Dendritic cell treated with granulocyte-macrophage colony-stimulating factor and Interleukin-4, amounts not matched to agents 40 ng/mL and 50 ng/mL, for 4 days (primary cell): ENCODE data around the gene NCOR1.
"Not testable (repeated sequence)": the region's sequence is repeated elsewhere in the genome, so short reads cannot be mapped to it uniquely, and the experiment has no call there.

Source experiments
- H3K27ac Mint-ChIP-seq: one replicate; pipeline ENCODE4 v1.8.0; 2022; ENCODE audit warnings: mild to moderate bottlenecking, mixed read lengths
- H3K27me3 Mint-ChIP-seq: one replicate; pipeline ENCODE4 v1.8.0; 2022; ENCODE audit warnings: mild to moderate bottlenecking, mixed read lengths
- H3K36me3 Mint-ChIP-seq: one replicate; pipeline ENCODE4 v1.8.0; 2022; ENCODE audit warnings: low read depth, mixed read lengths
- H3K4me1 Mint-ChIP-seq: one replicate; pipeline ENCODE4 v1.8.0; 2022; ENCODE audit warnings: low read depth, mixed read lengths
- H3K4me3 Mint-ChIP-seq: one replicate; pipeline ENCODE4 v1.8.0; 2022; ENCODE audit warnings: mild to moderate bottlenecking, moderate library complexity, mixed read lengths
- H3K9me3 Mint-ChIP-seq: one replicate; pipeline ENCODE4 v1.8.0; 2022; ENCODE audit warnings: mixed read lengths
- intact Hi-C: fragments of 100-400 bp; cut with micrococcal nuclease; formaldehyde crosslinking; loops from one replicate; pipeline ENCODE4 v1.15.0; 2022

The NCOR1 gene

GRCh38 chr17:16074423-16074822 is 140.9 kb downstream of the NCOR1 start:
- H3K27ac Mint-ChIP-seq: no peak overlapping the region
- H3K27me3 Mint-ChIP-seq: no peaks in the 10 kb centered on the region
- peaks cover 88% of the 10 kb centered on the region for H3K36me3 Mint-ChIP-seq
- no peaks in the 10 kb centered on the region for H3K9me3 Mint-ChIP-seq
- intact Hi-C loops: no loop called here
- H3K4me1 Mint-ChIP-seq: no peaks in the 10 kb centered on the region
- no peak overlapping the region for H3K4me3 Mint-ChIP-seq

GRCh38 chr17:16073845-16074244 is 141.5 kb downstream of the NCOR1 start:
- intact Hi-C loops: no loop called here
- H3K27ac Mint-ChIP-seq: no peak overlapping the region
- H3K36me3 Mint-ChIP-seq: peaks cover 88% of the 10 kb centered on the region

GRCh38 chr17:16072031-16072430 is 143.3 kb downstream of the NCOR1 start:
- Mint-ChIP-seq H3K4me3 (no peak overlapping the region), H3K36me3 (peaks cover 88% of the 10 kb centered on the region), H3K27ac (no peak overlapping the region), H3K4me1 (no peaks in the 10 kb centered on the region), H3K9me3 (no peaks in the 10 kb centered on the region), H3K27me3 (no peaks in the 10 kb centered on the region)
- intact Hi-C loops: no loop called here

More at GRCh38 chr17:16073845-16074244, 141.5 kb downstream of the NCOR1 start:
- Mint-ChIP-seq H3K4me3 (no peak overlapping the region), H3K9me3 (no peaks in the 10 kb centered on the region), H3K27me3 (no peaks in the 10 kb centered on the region), H3K4me1 (no peaks in the 10 kb centered on the region)

GRCh38 chr17:16068323-16068722 is 147.0 kb downstream of the NCOR1 start:
- no peaks in the 10 kb centered on the region for H3K27me3 Mint-ChIP-seq
- H3K9me3 Mint-ChIP-seq: no peaks in the 10 kb centered on the region
- intact Hi-C loops: no loop called here
- H3K36me3 Mint-ChIP-seq: peaks cover 91% of the 10 kb centered on the region
- no peak overlapping the region for H3K27ac Mint-ChIP-seq
- H3K4me3 Mint-ChIP-seq: no peak overlapping the region
- H3K4me1 Mint-ChIP-seq: no peaks in the 10 kb centered on the region

- Mint-ChIP-seq H3K4me1 (no peaks in the 10 kb centered on the region), H3K4me3 (no peak overlapping the region), H3K36me3 (peaks cover 98% of the 10 kb centered on the region), H3K27ac (no peak overlapping the region), H3K27me3 (no peaks in the 10 kb centered on the region), H3K9me3 (no peaks in the 10 kb centered on the region)
- intact Hi-C loops: no loop called here
These were observed 149.2 kb downstream of the NCOR1 start for GRCh38 chr17:16066125-16066524.

GRCh38 chr17:16061631-16062030 is 153.7 kb downstream of the NCOR1 start:
- no peaks in the 10 kb centered on the region for H3K4me1 Mint-ChIP-seq
- H3K36me3 Mint-ChIP-seq: peaks cover 95% of the 10 kb centered on the region
- no peak overlapping the region for H3K27ac Mint-ChIP-seq

GRCh38 chr17:16055139-16055538 is 160.2 kb downstream of the NCOR1 start:
- H3K27ac Mint-ChIP-seq, H3K9me3 Mint-ChIP-seq, H3K4me3 Mint-ChIP-seq, H3K4me1 Mint-ChIP-seq, intact Hi-C loops, H3K27me3 Mint-ChIP-seq: not testable (repeated sequence)
- H3K36me3 Mint-ChIP-seq: peaks cover 93% of the 10 kb centered on the region

More at GRCh38 chr17:16061631-16062030, 153.7 kb downstream of the NCOR1 start:
- intact Hi-C loops: no loop called here
- H3K27me3 Mint-ChIP-seq: no peaks in the 10 kb centered on the region
- no peaks in the 10 kb centered on the region for H3K9me3 Mint-ChIP-seq
- H3K4me3 Mint-ChIP-seq: no peak overlapping the region

GRCh38 chr17:16052486-16052885 is 162.8 kb downstream of the NCOR1 start:
- Mint-ChIP-seq H3K9me3 (no peaks in the 10 kb centered on the region), H3K4me1 (no peaks in the 10 kb centered on the region), H3K27me3 (no peaks in the 10 kb centered on the region), H3K27ac (no peak overlapping the region), H3K4me3 (no peak overlapping the region), H3K36me3 (peaks cover 92% of the 10 kb centered on the region)
- intact Hi-C loops: no loop called here

GRCh38 chr17:16050844-16051243 is 164.5 kb downstream of the NCOR1 start:
- peaks cover 91% of the 10 kb centered on the region for H3K36me3 Mint-ChIP-seq
- H3K27ac Mint-ChIP-seq: no peak overlapping the region
- intact Hi-C loops: no loop called here
- no peaks in the 10 kb centered on the region for H3K9me3 Mint-ChIP-seq
- H3K27me3 Mint-ChIP-seq: no peaks in the 10 kb centered on the region
- H3K4me3 Mint-ChIP-seq: no peak overlapping the region
- H3K4me1 Mint-ChIP-seq: no peaks in the 10 kb centered on the region

GRCh38 chr17:16048811-16049449 is 166.4 kb downstream of the NCOR1 start:
- intact Hi-C loops: no loop called here
- peaks cover 87% of the 10 kb centered on the region for H3K36me3 Mint-ChIP-seq

GRCh38 chr17:16046966-16047365 is 168.4 kb downstream of the NCOR1 start:
- no peak overlapping the region for H3K4me3 Mint-ChIP-seq
- intact Hi-C loops: no loop called here
- H3K27ac Mint-ChIP-seq: no peak overlapping the region
- H3K36me3 Mint-ChIP-seq: peaks cover 87% of the 10 kb centered on the region
- no peaks in the 10 kb centered on the region for H3K9me3 Mint-ChIP-seq
- H3K4me1 Mint-ChIP-seq: no peaks in the 10 kb centered on the region
- H3K27me3 Mint-ChIP-seq: no peaks in the 10 kb centered on the region

More at GRCh38 chr17:16048811-16049449, 166.4 kb downstream of the NCOR1 start:
- Mint-ChIP-seq H3K27ac (no peak overlapping the region), H3K4me1 (no peaks in the 10 kb centered on the region), H3K27me3 (no peaks in the 10 kb centered on the region), H3K4me3 (no peak overlapping the region), H3K9me3 (no peaks in the 10 kb centered on the region)

- Mint-ChIP-seq H3K4me1 (no peaks in the 10 kb centered on the region), H3K27ac (no peak overlapping the region), H3K4me3 (no peak overlapping the region), H3K36me3 (peaks cover 95% of the 10 kb centered on the region), H3K9me3 (no peaks in the 10 kb centered on the region), H3K27me3 (no peaks in the 10 kb centered on the region)
- intact Hi-C loops: no loop called here
These were observed 170.8 kb downstream of the NCOR1 start for GRCh38 chr17:16044487-16044886.

GRCh38 chr17:16040710-16041251 is 174.6 kb downstream of the NCOR1 start:
- Mint-ChIP-seq H3K27me3 (no peaks in the 10 kb centered on the region), H3K27ac (no peak overlapping the region), H3K4me1 (peaks cover 21% of the 10 kb centered on the region), H3K4me3 (no peak overlapping the region), H3K9me3 (no peaks in the 10 kb centered on the region), H3K36me3 (peaks cover 87% of the 10 kb centered on the region)
- intact Hi-C loops: no loop called here

GRCh38 chr17:16037636-16038035 is 177.7 kb downstream of the NCOR1 start:
- Mint-ChIP-seq H3K27ac (peak overlapping the region; percentile 66), H3K4me1 (peaks cover 21% of the 10 kb centered on the region), H3K4me3 (no peak overlapping the region), H3K27me3 (no peaks in the 10 kb centered on the region), H3K36me3 (peaks cover 91% of the 10 kb centered on the region), H3K9me3 (no peaks in the 10 kb centered on the region)
- intact Hi-C loops: no loop called here

- intact Hi-C loops: no loop called here
- no peak overlapping the region for H3K4me3 Mint-ChIP-seq
- peaks cover 91% of the 10 kb centered on the region for H3K36me3 Mint-ChIP-seq
- H3K27ac Mint-ChIP-seq: no peak overlapping the region
- no peaks in the 10 kb centered on the region for H3K27me3 Mint-ChIP-seq
- peaks cover 21% of the 10 kb centered on the region for H3K4me1 Mint-ChIP-seq
- no peaks in the 10 kb centered on the region for H3K9me3 Mint-ChIP-seq
These were observed 179.1 kb downstream of the NCOR1 start for GRCh38 chr17:16036261-16036660.
